Sigmoid colon (tissue), 7 donors: Measurements from ENCODE around the gene BBS4. TPM values are rescaled to one million over a fixed set of nuclear protein-coding genes. Genes with fewer than 3 reads are reported as not detected.
A peak's percentile ranks its signal among the peaks of the same experiment; 100 is the strongest.

ENCODE experiments used
- DNase-seq: peaks from one replicate; pipeline ENCODE4 v3.0.0-alpha.2; 2019
- H3K27ac ChIP-seq, 4 donors: fragments of 200-600 bp; sonication (generic); one replicate each; pipeline ENCODE4 v1.5.1; 2016 to 2019; ENCODE audit warnings: mild to moderate bottlenecking in 1 of 4
- H3K27me3 ChIP-seq, 3 donors: fragments of 200-600 bp; sonication (generic); one replicate each; pipeline ENCODE4 v1.5.1; 2019; ENCODE audit warnings: mild to moderate bottlenecking in 1 of 3
- H3K36me3 ChIP-seq, 4 donors: fragments of 200-600 bp; sonication (generic); one replicate each; pipeline ENCODE4 v1.5.1; 2016 to 2019
- H3K4me1 ChIP-seq, 4 donors: fragments of 200-600 bp; sonication (generic); one replicate each; pipeline ENCODE4 v1.5.1; 2017 to 2019
- H3K4me3 ChIP-seq, 4 donors: fragments of 200-600 bp; sonication (generic); one replicate each; pipeline ENCODE4 v1.5.1; 2017 to 2019; ENCODE audit warnings: mild to moderate bottlenecking in 2 of 4, moderate library complexity in 1 of 4
- H3K9me3 ChIP-seq, 4 donors: fragments of 200-600 bp in 3 of 4; sonication (generic) in 3 of 4; one replicate each; pipeline versions ENCODE4 v1.5.1 to v1.6.1; 2013 to 2019
- EP300 ChIP-seq, 4 donors: sonication (generic); formaldehyde crosslinking; IDR thresholded peaks; one replicate each; pipeline ENCODE4 v1.6.1; 2017; ENCODE audit warnings: antibody characterized with exemption in 4 of 4
- POLR2A ChIP-seq, 2 donors: fragments of 450-650 bp; IDR thresholded peaks; one replicate each; pipeline ENCODE4 v1.6.1; 2016; ENCODE audit warnings: antibody characterized with exemption in 2 of 2, mild to moderate bottlenecking in 2 of 2, moderate library complexity in 2 of 2
- POLR2AphosphoS5 ChIP-seq, 4 donors: sonication (generic); formaldehyde crosslinking; IDR thresholded peaks; one replicate each; pipeline ENCODE4 v1.6.1; 2017; ENCODE audit warnings: antibody characterized with exemption in 4 of 4
- WGBS, 2 donors: extraction: QIAGEN DNeasy Blood & Tissue Kit; methylation state at CpG; one replicate each; pipeline ENCODE4 v1.1.7; 2013; 5-methylcytosine and 5-hydroxymethylcytosine counted together
- intact Hi-C: fragments of 100-400 bp; cut with DNase I; formaldehyde crosslinking; loops from one replicate; pipeline ENCODE4 v1.15.1; 2023
- polyA plus RNA-seq, 3 donors: library from polyadenylated mRNA; stranded (reverse); fragments of 200-250 nt; gene quantifications; one replicate each; pipeline ENCODE4 v1.2.3, GENCODE V29; 2013
- total RNA-seq, 4 donors: library from RNA; depleted of rRNA; stranded (reverse); fragments of >200 nt; gene quantifications; one replicate each; pipeline ENCODE4 v1.1.0, GENCODE V29; 2016
- TF ChIP-seq, protein P1 (sequence below), 4 experiments: fragments of 450-650 bp in 3 of 4; fragments of 200-600 bp in 1 of 4; IDR thresholded peaks; one replicate each; pipeline ENCODE4 v1.5.1; 2016 to 2019; ENCODE audit warnings: antibody characterized with exemption in 4 of 4, mild to moderate bottlenecking in 3 of 4, moderate library complexity in 2 of 4
- donor health status: healthy with polysubstance abuse.
- donor health status: Bipolar disorder and iron deficiency.
- donor health status: healthy.

The BBS4 gene
- total and polyA plus RNA-seq, 7 donors, result 4.4 to 34.3 (median 18.3) TPM

DNA sequence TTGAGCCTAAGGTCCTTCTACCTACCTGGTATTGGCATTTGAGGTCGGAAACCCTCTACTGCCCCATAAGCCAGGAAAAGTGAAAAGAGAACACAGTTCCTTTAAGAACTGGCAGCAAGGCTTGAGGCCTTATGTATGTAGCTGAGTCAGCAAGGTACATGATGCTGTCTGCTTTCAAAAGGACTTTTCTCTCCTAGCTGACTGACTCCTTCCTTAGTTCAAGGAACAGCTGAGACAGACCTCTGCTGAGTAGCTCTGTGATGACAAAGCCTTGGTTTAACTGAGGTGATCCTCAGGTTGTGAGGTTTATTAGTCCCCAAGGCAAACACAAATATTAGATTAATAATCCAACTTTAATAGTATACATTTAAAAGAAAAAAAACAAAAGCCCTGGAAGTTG, 51.7 kb downstream of the BBS4 start:
- Histone ChIP-seq H3K27me3 (no peaks in the 10 kb centered on the region), H3K27ac (no peak overlapping the region), H3K36me3 (peaks cover 0 to 59% (median 31%) of the 10 kb centered on the region in 4 donors), H3K4me1 (no peaks in the 10 kb centered on the region), H3K4me3 (no peak overlapping the region), H3K9me3 (no peaks in the 10 kb centered on the region)
- WGBS, 2 donors, result 94 to 95% methylated on average over 1 of the region's 1 CpG
- intact Hi-C loops, result no loop called here
- TF ChIP-seq, protein P1, sequence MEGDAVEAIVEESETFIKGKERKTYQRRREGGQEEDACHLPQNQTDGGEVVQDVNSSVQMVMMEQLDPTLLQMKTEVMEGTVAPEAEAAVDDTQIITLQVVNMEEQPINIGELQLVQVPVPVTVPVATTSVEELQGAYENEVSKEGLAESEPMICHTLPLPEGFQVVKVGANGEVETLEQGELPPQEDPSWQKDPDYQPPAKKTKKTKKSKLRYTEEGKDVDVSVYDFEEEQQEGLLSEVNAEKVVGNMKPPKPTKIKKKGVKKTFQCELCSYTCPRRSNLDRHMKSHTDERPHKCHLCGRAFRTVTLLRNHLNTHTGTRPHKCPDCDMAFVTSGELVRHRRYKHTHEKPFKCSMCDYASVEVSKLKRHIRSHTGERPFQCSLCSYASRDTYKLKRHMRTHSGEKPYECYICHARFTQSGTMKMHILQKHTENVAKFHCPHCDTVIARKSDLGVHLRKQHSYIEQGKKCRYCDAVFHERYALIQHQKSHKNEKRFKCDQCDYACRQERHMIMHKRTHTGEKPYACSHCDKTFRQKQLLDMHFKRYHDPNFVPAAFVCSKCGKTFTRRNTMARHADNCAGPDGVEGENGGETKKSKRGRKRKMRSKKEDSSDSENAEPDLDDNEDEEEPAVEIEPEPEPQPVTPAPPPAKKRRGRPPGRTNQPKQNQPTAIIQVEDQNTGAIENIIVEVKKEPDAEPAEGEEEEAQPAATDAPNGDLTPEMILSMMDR (IDR thresholded peaks at IDR 0.05), result no peak
- no peak for TF ChIP-seq EP300 (IDR thresholded peaks at IDR 0.05)
- TF ChIP-seq POLR2AphosphoS5 (IDR thresholded peaks at IDR 0.05), result no peak
- no peak for TF ChIP-seq POLR2A (IDR thresholded peaks at IDR 0.05)
- DNase-seq, result no peak

DNA sequence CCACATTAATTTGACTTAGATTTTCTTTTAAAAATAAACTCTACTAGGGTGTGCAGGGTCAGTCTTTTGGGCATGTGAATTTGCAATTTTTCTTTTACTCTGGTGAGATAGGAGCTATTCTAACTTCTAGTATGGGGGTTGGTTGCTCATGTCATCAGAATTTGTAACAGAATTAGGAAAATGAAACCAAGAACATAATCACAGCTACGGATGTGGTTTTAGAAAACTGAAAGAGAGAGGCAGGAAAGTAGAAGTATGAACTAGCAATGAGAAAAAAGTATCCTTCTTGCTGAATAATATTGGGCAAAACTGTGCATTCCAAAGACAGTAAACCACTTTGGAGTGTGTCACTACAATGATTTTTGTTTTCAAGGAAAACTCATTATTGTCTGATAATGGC, 54.2 kb downstream of the BBS4 start:
- peaks cover 0 to 50% (median 28%) of the 10 kb centered on the region in 4 donors for H3K36me3 ChIP-seq
- H3K4me1 ChIP-seq, result no peaks in the 10 kb centered on the region
- H3K9me3 ChIP-seq, result no peaks in the 10 kb centered on the region
- H3K27ac ChIP-seq, result no peak overlapping the region
- no peak for TF ChIP-seq EP300 (IDR thresholded peaks at IDR 0.05)
- TF ChIP-seq POLR2AphosphoS5 (IDR thresholded peaks at IDR 0.05), result no peak
- TF ChIP-seq, protein P1 (IDR thresholded peaks at IDR 0.05), result no peak
- no peak for TF ChIP-seq POLR2A (IDR thresholded peaks at IDR 0.05)
- WGBS, 2 donors, result 42 to 57% methylated on average over 1 of the region's 1 CpG
- intact Hi-C loops, result no loop called here
- no peaks in the 10 kb centered on the region for H3K27me3 ChIP-seq
- no peak overlapping the region for H3K4me3 ChIP-seq
- no peak for DNase-seq

DNA sequence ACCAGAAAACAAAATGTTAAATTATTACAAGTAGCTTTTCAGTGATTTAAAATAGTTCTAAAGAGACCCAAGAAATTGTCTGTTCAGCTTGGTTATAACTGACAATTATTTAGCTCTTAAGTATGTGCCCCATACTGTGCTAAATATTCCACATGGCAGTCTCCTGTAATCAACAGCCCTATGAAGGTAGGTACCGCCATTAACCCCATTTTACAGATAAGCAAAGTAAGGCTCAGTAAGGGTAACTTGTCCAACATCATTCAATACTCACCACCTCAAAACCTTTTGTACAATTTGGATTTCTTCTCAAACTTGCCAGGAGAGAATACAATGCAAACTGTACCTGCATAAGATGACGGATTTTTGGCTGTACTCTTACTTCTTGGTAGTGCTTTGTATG, 63.7 kb downstream of the BBS4 start:
- no peaks in the 10 kb centered on the region for H3K27me3 ChIP-seq
- intact Hi-C loops, result no loop called here
- H3K27ac ChIP-seq, result no peak overlapping the region
- 93 to 95% methylated on average over 2 of the region's 2 CpGs for WGBS, 2 donors
- peaks cover 0 to 2% (median 0%) of the 10 kb centered on the region in 4 donors for H3K9me3 ChIP-seq
- no peaks in the 10 kb centered on the region for H3K4me1 ChIP-seq
- H3K4me3 ChIP-seq, result no peak overlapping the region
- no peak for DNase-seq
- peaks cover 5 to 33% (median 14%) of the 10 kb centered on the region in 4 donors for H3K36me3 ChIP-seq
- no peak for TF ChIP-seq EP300 (IDR thresholded peaks at IDR 0.05)

DNA sequence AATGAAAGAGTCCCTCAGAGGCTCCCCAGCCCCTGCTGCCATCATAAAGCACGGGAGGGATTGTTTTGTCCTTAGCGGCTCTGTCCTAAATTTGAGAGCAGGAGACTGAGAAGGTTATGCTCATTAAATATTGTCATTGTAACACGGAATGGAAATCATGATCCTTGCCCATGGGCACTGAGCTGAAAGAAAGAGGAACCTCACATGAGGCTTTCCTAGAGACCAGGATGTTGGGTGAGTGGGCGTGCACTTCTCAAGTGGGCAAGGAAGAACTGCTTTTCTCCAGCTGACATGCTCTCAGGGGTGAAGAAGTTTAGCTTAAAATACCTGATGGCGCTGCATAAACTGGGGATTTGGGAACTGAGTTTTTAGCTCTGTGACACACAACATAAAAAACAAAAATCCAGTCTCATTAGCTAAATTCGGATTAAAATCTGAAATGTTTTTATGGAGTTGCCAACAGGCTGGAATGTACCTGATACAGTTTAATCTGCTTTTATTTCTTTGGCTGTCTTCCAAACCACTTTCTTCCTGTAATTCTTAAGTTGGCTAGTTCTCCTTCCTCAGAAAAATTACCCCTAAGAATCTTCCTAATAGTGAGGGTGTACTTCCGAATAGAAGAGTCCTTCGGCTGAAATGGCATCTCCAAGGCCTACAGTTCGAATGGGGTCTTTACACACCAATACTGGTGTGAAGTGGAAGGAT, 65.9 kb downstream of the BBS4 start:
- Histone ChIP-seq H3K27me3 (no peaks in the 10 kb centered on the region), H3K27ac (no peak overlapping the region), H3K9me3 (peaks cover 0 to under 1% (median 0%) of the 10 kb centered on the region in 4 donors), H3K36me3 (peaks cover 5 to 55% (median 26%) of the 10 kb centered on the region in 4 donors), H3K4me3 (no peak overlapping the region), H3K4me1 (no peaks in the 10 kb centered on the region)
- no peak for TF ChIP-seq POLR2A (IDR thresholded peaks at IDR 0.05)
- TF ChIP-seq, protein P1 (IDR thresholded peaks at IDR 0.05), result no peak
- TF ChIP-seq POLR2AphosphoS5 (IDR thresholded peaks at IDR 0.05), result no peak
- intact Hi-C loops, result no loop called here
- DNase-seq, result no peak
- 58 to 81% methylated on average over 9 of the region's 9 CpGs for WGBS, 2 donors

DNA sequence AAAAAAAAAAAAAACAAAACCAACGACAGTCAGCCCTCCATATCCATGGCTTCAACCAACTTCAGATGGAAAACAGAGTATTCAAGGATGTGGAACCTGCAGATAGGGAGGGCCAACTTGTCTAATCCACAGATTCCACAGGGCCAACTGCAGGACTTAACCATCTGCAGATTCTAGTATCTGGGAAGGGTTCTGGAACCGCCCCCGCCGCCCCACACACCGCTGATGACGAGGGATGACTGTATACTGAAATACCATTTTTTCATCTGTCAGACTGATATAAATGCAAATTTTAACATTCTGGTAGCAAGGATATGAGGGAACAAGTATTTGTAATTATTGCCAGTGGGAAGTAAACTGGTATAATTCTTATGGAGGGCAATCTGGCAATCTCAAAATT, 68.1 kb downstream of the BBS4 start:
- H3K9me3 ChIP-seq, result no peaks in the 10 kb centered on the region
- peaks cover 5 to 61% (median 26%) of the 10 kb centered on the region in 4 donors for H3K36me3 ChIP-seq
- no peak overlapping the region for H3K4me3 ChIP-seq
- no peak for DNase-seq
- intact Hi-C loops, result no loop called here
- H3K27me3 ChIP-seq, result no peaks in the 10 kb centered on the region
- WGBS, 2 donors, result 92 to 95% methylated on average over 6 of the region's 6 CpGs
- TF ChIP-seq EP300 (IDR thresholded peaks at IDR 0.05), result no peak
- no peak for TF ChIP-seq POLR2A (IDR thresholded peaks at IDR 0.05)
- no peaks in the 10 kb centered on the region for H3K4me1 ChIP-seq
- no peak overlapping the region for H3K27ac ChIP-seq

DNA sequence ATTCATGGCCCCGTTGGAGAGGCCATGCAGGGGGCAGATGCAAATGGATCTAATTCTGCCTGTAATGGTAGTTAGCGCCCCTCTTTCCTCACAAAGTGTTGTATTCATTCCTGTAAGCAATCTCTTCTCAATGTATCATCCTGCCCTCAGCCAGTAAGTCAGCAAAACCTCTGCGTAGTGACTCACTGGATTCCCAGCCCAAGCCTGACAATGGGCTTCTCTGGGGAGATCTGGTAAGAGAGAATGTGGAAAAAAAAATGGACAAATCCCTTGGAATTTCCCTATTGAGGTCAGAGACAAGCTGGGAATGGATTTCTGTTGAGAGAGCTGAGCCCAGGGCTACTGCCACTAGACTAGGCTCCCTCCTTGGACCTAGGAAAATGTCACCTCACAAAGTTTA, 72.2 kb downstream of the BBS4 start:
- TF ChIP-seq, protein P1 (IDR thresholded peaks at IDR 0.05), result no peak
- TF ChIP-seq EP300 (IDR thresholded peaks at IDR 0.05) (no peak), POLR2AphosphoS5 (IDR thresholded peaks at IDR 0.05) (no peak), POLR2A (IDR thresholded peaks at IDR 0.05) (no peak)
- intact Hi-C loops, result no loop called here
- no peak for DNase-seq
- peaks cover 0 to 77% (median 20%) of the 10 kb centered on the region in 4 donors for H3K36me3 ChIP-seq
- H3K27ac ChIP-seq, result peak overlapping the region in 1 of 4 donors; percentile 30
- 79 to 89% methylated on average over 3 of the region's 3 CpGs for WGBS, 2 donors
- H3K4me1 ChIP-seq, result no peaks in the 10 kb centered on the region
- no peaks in the 10 kb centered on the region for H3K27me3 ChIP-seq
- no peaks in the 10 kb centered on the region for H3K9me3 ChIP-seq
- H3K4me3 ChIP-seq, result no peak overlapping the region
